CD4-positive, alpha-beta T cell (primary cell): ENCODE measurements around the gene IGFALS. TPM values are rescaled to one million over a fixed set of nuclear protein-coding genes. Genes with fewer than 3 reads are reported as not detected.

Source experiments
- ATAC-seq: fragments of 200-7000 bp; cut with Tn5 transposase; one replicate; pipeline ENCODE4 v1.10.0; 2022; ENCODE audit warnings: mild to moderate bottlenecking; ENCODE audit not compliant: poor library complexity
- CTCF ChIA-PET: fragments of 350-600 bp; sonication (Branson Sonifier 250); formaldehyde crosslinking; loops from one replicate; lab custom pipeline; 2021; ENCODE audit warnings: antibody characterized with exemption, inconsistent platforms; lab: Charles Lee
- POLR2A ChIA-PET: fragments of 350-600 bp; sonication (Branson Sonifier 250); formaldehyde crosslinking; loops from one replicate; lab custom pipeline; 2021; ENCODE audit warnings: antibody characterized with exemption, inconsistent platforms; lab: Charles Lee
- DNase-seq, 14 experiments: peaks; one replicate each; pipeline ENCODE4 v3.0.0-alpha.2; 2013 to 2020; ENCODE audit warnings: mixed read lengths in 2 of 14
- H3K27ac ChIP-seq, 2 donors: one replicate each; pipeline versions ENCODE4 v1.5.1 to v1.7.0; 2013; ENCODE audit warnings: low read length in 2 of 2, low read depth in 1 of 2, mild to moderate bottlenecking in 1 of 2
- H3K27me3 ChIP-seq, 2 experiments: 1 replicate in 1 of 2; 2 replicates in 1 of 2; pipeline versions ENCODE4 v1.6.1 to v1.7.0; 2013; ENCODE audit warnings: low read length in 2 of 2, control low read depth in 1 of 2, mild to moderate bottlenecking in 1 of 2, moderate library complexity in 1 of 2; ENCODE audit not compliant: insufficient read depth in 2 of 2, control insufficient read depth in 1 of 2
- H3K36me3 ChIP-seq: one replicate; pipeline ENCODE4 v1.6.1; 2013; ENCODE audit warnings: low read length, control low read depth; ENCODE audit not compliant: insufficient read depth
- H3K4me1 ChIP-seq: one replicate; pipeline ENCODE4 v1.6.1; 2013; ENCODE audit warnings: low read length, control low read depth; ENCODE audit not compliant: insufficient read depth
- H3K4me3 ChIP-seq: one replicate; pipeline ENCODE4 v1.5.1; 2013; ENCODE audit warnings: mild to moderate bottlenecking, low read length, moderate library complexity
- H3K9me3 ChIP-seq, 2 experiments: 1 replicate in 1 of 2; 2 replicates in 1 of 2; pipeline versions ENCODE4 v1.6.1 to v1.7.0; 2013; ENCODE audit warnings: low read length in 2 of 2, mild to moderate bottlenecking in 2 of 2, control low read depth in 1 of 2, moderate library complexity in 1 of 2; ENCODE audit not compliant: control insufficient read depth in 1 of 2, insufficient read depth in 1 of 2
- H3K27ac Mint-ChIP-seq: one replicate; pipeline ENCODE4 v1.8.0; 2020; ENCODE audit warnings: mixed read lengths
- H3K27me3 Mint-ChIP-seq: one replicate; pipeline ENCODE4 v1.8.0; 2021; ENCODE audit warnings: mixed read lengths
- H3K36me3 Mint-ChIP-seq: one replicate; pipeline ENCODE4 v1.8.0; 2021; ENCODE audit warnings: low read depth, mixed read lengths
- H3K4me1 Mint-ChIP-seq: one replicate; pipeline ENCODE4 v1.8.0; 2021; ENCODE audit warnings: low read depth, mixed read lengths
- H3K4me3 Mint-ChIP-seq: one replicate; pipeline ENCODE4 v1.8.0; 2020; ENCODE audit warnings: mild to moderate bottlenecking, mixed read lengths
- H3K9me3 Mint-ChIP-seq: one replicate; pipeline ENCODE4 v1.8.0; 2020; ENCODE audit warnings: mixed read lengths
- intact Hi-C, 2 experiments: fragments of 100-400 bp; cut with DNase I in 1 of 2; cut with micrococcal nuclease in 1 of 2; formaldehyde crosslinking; loops; one replicate each; pipeline versions ENCODE4 v1.15.1 to v1.9.0; 2023 to 2025; cut with DNase I, micrococcal nuclease
- total RNA-seq, 174 experiments: library from RNA in 2 of 174; stranded (reverse) in 2 of 174; gene quantifications; one replicate each; pipeline ENCODE4 v1.2.3 and lab custom pipeline; 2021 to 2026
- TF ChIP-seq, protein P1 (sequence below): fragments of 200-600 bp; IDR thresholded peaks from one replicate; pipeline ENCODE4 v1.8.0; 2022; ENCODE audit warnings: antibody characterized with exemption, mild to moderate bottlenecking

IGFALS gene
- total RNA-seq, 2 experiments from 2014 or later, result 0.67 to 0.80 TPM

- ATAC-seq, result no peak
- no peak for DNase-seq
These were observed 21.6 kb downstream of the IGFALS start for GRCh38 chr16:1771864-1772361.

DNA sequence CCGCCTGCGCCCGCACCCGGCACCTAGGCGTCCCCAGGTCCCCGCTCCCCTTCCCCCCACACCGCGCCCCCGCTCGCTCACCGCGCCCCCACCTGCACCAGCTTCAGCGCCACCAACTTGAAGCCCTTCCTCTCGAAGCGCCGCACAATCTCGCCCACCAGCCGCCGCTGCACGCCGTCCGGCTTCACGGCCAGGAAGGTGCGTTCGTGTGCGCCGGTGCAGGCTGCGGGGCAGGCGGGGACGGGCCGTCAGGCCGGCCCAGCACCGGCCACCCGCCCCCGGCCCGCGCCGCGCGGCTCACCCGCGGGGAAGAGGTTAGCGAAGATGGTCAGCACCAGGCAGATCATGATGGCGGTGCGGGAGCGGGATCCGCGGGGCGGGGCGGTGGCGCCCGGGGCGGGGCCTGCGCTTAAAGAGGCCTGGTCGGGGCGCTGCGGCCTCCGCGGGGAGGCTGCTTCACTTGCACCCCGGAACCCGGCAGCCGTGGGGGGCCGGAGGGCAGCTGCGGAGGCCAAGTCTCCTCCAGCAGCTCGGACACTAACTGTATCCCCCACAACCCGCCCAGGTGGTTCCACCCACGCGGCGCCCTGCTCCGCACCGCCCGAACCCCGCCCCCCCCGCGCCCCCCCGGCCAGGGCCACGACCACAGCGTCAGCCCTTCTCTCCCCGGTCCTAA lies 22.2 kb downstream of the IGFALS start, which contains the start of gene NME3:
NME3 (minus strand) TSS at position 356 of the 676 bp plus-strand sequence; CDS start at position 347, 9 bp downstream.
- Mint-ChIP-seq H3K36me3 (peaks cover 31% of the 10 kb centered on the region), H3K9me3 (no peaks in the 10 kb centered on the region), H3K27me3 (no peaks in the 10 kb centered on the region), H3K27ac (peak within 1 kb of the TSS; percentile 92), H3K4me3 (peak within 1 kb of the TSS; percentile 98), H3K4me1 (peaks cover 16% of the 10 kb centered on the region)
- DNase-seq (peak; percentile 53 to 83 (median 75)), ATAC-seq (peak; percentile 53)
- intact Hi-C loops, result loop anchor here (5.0 to 10.0 kb wide), 6 partner anchors 56 to 419 kb away; partner anchors contain the start of genes FAHD1 (in 1 of the 2), GNPTG (in 1 of the 2), HAGH (in 1 of the 2) and JPT2 (in 1 of the 2)
- POLR2A ChIA-PET, result interaction anchor here (0.7 to 7.9 kb wide), 9 partner anchors 10 to 1076 kb away, joined by 3 to 163 read pairs (median 4); partner anchors contain the start of genes FAHD1, HAGH, JPT2 and MAPK8IP3
- peaks cover 42% of the 10 kb centered on the region for H3K4me1 ChIP-seq
- H3K36me3 ChIP-seq, result peaks cover 26% of the 10 kb centered on the region
- H3K9me3 ChIP-seq, result no peaks in the 10 kb centered on the region
- CTCF ChIA-PET, result interaction anchor here (4.0 kb wide), 1 partner anchor 11 kb away, joined by 21 read pairs; the partner anchor contains the start of genes NUBP2 and SPSB3
- peak within 1 kb of the TSS; percentile 89 for H3K4me3 ChIP-seq
- no peaks in the 10 kb centered on the region for H3K27me3 ChIP-seq
- H3K27ac ChIP-seq, result peak within 1 kb of the TSS; percentile 41 to 69
- TF ChIP-seq, protein P1, sequence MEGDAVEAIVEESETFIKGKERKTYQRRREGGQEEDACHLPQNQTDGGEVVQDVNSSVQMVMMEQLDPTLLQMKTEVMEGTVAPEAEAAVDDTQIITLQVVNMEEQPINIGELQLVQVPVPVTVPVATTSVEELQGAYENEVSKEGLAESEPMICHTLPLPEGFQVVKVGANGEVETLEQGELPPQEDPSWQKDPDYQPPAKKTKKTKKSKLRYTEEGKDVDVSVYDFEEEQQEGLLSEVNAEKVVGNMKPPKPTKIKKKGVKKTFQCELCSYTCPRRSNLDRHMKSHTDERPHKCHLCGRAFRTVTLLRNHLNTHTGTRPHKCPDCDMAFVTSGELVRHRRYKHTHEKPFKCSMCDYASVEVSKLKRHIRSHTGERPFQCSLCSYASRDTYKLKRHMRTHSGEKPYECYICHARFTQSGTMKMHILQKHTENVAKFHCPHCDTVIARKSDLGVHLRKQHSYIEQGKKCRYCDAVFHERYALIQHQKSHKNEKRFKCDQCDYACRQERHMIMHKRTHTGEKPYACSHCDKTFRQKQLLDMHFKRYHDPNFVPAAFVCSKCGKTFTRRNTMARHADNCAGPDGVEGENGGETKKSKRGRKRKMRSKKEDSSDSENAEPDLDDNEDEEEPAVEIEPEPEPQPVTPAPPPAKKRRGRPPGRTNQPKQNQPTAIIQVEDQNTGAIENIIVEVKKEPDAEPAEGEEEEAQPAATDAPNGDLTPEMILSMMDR, result no peak

More at GRCh38 chr16:1771864-1772361, 21.6 kb downstream of the IGFALS start:
- peak overlapping the region; percentile 92 for H3K27ac Mint-ChIP-seq
- ChIA-PET POLR2A (interaction anchor here (1.1 to 7.9 kb wide), 5 partner anchors 10 to 761 kb away, joined by 3 to 163 read pairs (median 7); partner anchors contain the start of genes FAHD1, HAGH, NUBP2 and SPSB3), CTCF (interaction anchor here (1.2 to 4.0 kb wide), 2 partner anchors 11 to 41 kb away, joined by 3 to 21 read pairs; partner anchors contain the start of genes NUBP2 and SPSB3)
- peaks cover 0 to 2% of the 10 kb centered on the region in 2 experiments for H3K9me3 ChIP-seq
- H3K4me3 ChIP-seq, result peak overlapping the region; percentile 89
- H3K36me3 Mint-ChIP-seq, result peaks cover 36% of the 10 kb centered on the region
- H3K27me3 Mint-ChIP-seq, result no peaks in the 10 kb centered on the region
- peak overlapping the region; percentile 98 for H3K4me3 Mint-ChIP-seq
- peaks cover 16% of the 10 kb centered on the region for H3K4me1 Mint-ChIP-seq
- H3K36me3 ChIP-seq, result peaks cover 26% of the 10 kb centered on the region
- peak overlapping the region; percentile 41 to 69 for H3K27ac ChIP-seq
- H3K4me1 ChIP-seq, result peaks cover 42% of the 10 kb centered on the region
- H3K27me3 ChIP-seq, result no peaks in the 10 kb centered on the region
- TF ChIP-seq, protein P1, result no peak
- intact Hi-C loops, result loop anchor here (2.0 to 10.0 kb wide), 9 partner anchors 55 to 420 kb away; partner anchors contain the start of genes FAHD1 (in 2 of the 2), HAGH (in 2 of the 2), GNPTG (in 1 of the 2) and JPT2 (in 1 of the 2)
- no peaks in the 10 kb centered on the region for H3K9me3 Mint-ChIP-seq
